GM13977 (cell line): ENCODE measurements around the gene MBNL1.

Experiments
- DNase-seq: peaks from one replicate; pipeline ENCODE4 v3.0.0; 2012; ENCODE audit warnings: low spot score
- CTCF ChIP-seq: IDR thresholded peaks from 2 replicates; pipeline ENCODE4 v1.5.1; 2012; ENCODE audit warnings: mild to moderate bottlenecking, control low read depth; ENCODE audit not compliant: insufficient read depth; ENCODE audit errors: extremely low read depth, missing control alignments
- in situ Hi-C: fragments of 300-500 bp; cut with MboI; formaldehyde crosslinking; loops from one replicate; pipeline ENCODE4 v1.12.0; 2022; ENCODE audit warnings: low sequenced_read_pairs, low pct_unique_long_range_greater_than_20kb, mixed read lengths, inconsistent platforms; ENCODE audit not compliant: unreplicated experiment

Gene MBNL1

GRCh38 chr3:152227027-152227426 lies 41.7 kb upstream of the MBNL1 start:
- DNase-seq, result no peak
- TF ChIP-seq CTCF, result no peak
- in situ Hi-C loops, result no loop called here

- in situ Hi-C loops, result no loop called here
- DNase-seq, result no peak
- TF ChIP-seq CTCF, result no peak
Observed at GRCh38 chr3:152229692-152230091, 39.0 kb upstream of the MBNL1 start.

- DNase-seq, result no peak
- in situ Hi-C loops, result no loop called here
Observed at GRCh38 chr3:152230370-152230769, 38.4 kb upstream of the MBNL1 start.

GRCh38 chr3:152232001-152232400 lies 36.7 kb upstream of the MBNL1 start:
- in situ Hi-C loops, result no loop called here
- DNase-seq, result no peak
- TF ChIP-seq CTCF, result no peak

More at GRCh38 chr3:152230370-152230769, 38.4 kb upstream of the MBNL1 start:
- no peak for TF ChIP-seq CTCF

GRCh38 chr3:152232679-152233078 lies 36.0 kb upstream of the MBNL1 start:
- no peak for TF ChIP-seq CTCF
- in situ Hi-C loops, result no loop called here
- DNase-seq, result no peak

GRCh38 chr3:152234657-152235375 lies 33.9 kb upstream of the MBNL1 start:
- no peak for DNase-seq
- in situ Hi-C loops, result no loop called here
- TF ChIP-seq CTCF, result no peak
